K562 (cell line): Measurements from ENCODE around the gene NFKB2. TPM values are rescaled to one million over a fixed set of nuclear protein-coding genes. Genes with fewer than 3 reads are reported as not detected.

Experiments
- ATAC-seq: fragments of 200-7000 bp; cut with Tn5 transposase; 3 replicates; pipeline ENCODE4 v1.9.1; 2020; ENCODE audit warnings: moderate library complexity
- BruUV-seq: library from RNA; stranded (reverse); fragments of 400-500 nt; replicated peaks from 2 replicates; lab custom pipeline; 2021; lab: Mats Ljungman, UMichigan
- CTCF ChIA-PET: fragments of 300-600 bp; formaldehyde crosslinking; extraction: SDS; loops from one replicate; lab custom pipeline; 2021; ENCODE audit warnings: low intra/inter-chr PET ratio; lab: Yijun Ruan, JAX
- POLR2A ChIA-PET: fragments of 300-600, 350-650 bp; sonication (Branson Sonifier 250); formaldehyde crosslinking; extraction: SDS; loops from one replicate; lab custom pipeline; 2021; ENCODE audit warnings: antibody characterized with exemption, inconsistent platforms; lab: Yijun Ruan, JAX
- DNase-seq, 4 experiments: peaks; one replicate each; pipeline versions ENCODE4 v3.0.0 to v3.0.0-alpha.2; 2011 to 2018; ENCODE audit warnings: low spot score in 3 of 4, mixed read lengths in 3 of 4; ENCODE audit errors: extremely low read depth in 1 of 4
- FAIRE-seq: peaks from 2 replicates; lab custom pipeline; 2011; peaks lifted over from hg19 to GRCh38; lab: Jason Lieb, UNC
- H2AFZ ChIP-seq: 2 replicates; pipeline ENCODE4 v1.6.0; 2011; ENCODE audit warnings: low read depth, low read length, control low read depth, inconsistent platforms
- H3K27ac ChIP-seq: fragments of 200-600 bp; 3 replicates; pipeline ENCODE4 v1.8.0; 2011; ENCODE audit warnings: low read depth, mild to moderate bottlenecking, control low read depth, inconsistent platforms, low read length, moderate library complexity, mixed read lengths; ENCODE audit errors: extremely low read depth
- H3K27me3 ChIP-seq, 2 experiments: fragments of 300-600 bp in 1 of 2; 2 replicates in 1 of 2; 3 replicates in 1 of 2; pipeline versions ENCODE4 v1.6.0 to v1.8.0; 2011; ENCODE audit warnings: inconsistent platforms in 2 of 2, low read length in 2 of 2, mild to moderate bottlenecking in 1 of 2, mixed read lengths in 1 of 2, moderate library complexity in 1 of 2; ENCODE audit not compliant: control insufficient read depth in 2 of 2, insufficient read depth in 2 of 2
- H3K36me3 ChIP-seq: fragments of 300-600 bp; 3 replicates; pipeline ENCODE4 v1.8.0; 2011; ENCODE audit warnings: mild to moderate bottlenecking, low read length, inconsistent platforms; ENCODE audit not compliant: control insufficient read depth, insufficient read depth
- H3K4me1 ChIP-seq, 2 experiments: fragments of 200-600 bp in 1 of 2; replicated peaks in 1 of 2; 2 replicates in 1 of 2; 3 replicates in 1 of 2; pipeline versions ENCODE4 v1.5.1 to v1.8.0; 2011; ENCODE audit warnings: inconsistent platforms in 2 of 2, low read length in 2 of 2, mild to moderate bottlenecking in 1 of 2, mixed read lengths in 1 of 2, moderate library complexity in 1 of 2; ENCODE audit not compliant: control insufficient read depth in 2 of 2, insufficient read depth in 2 of 2
- H3K4me2 ChIP-seq: 2 replicates; pipeline ENCODE4 v1.6.1; 2011; ENCODE audit warnings: low read length, control low read depth, inconsistent platforms, mixed read lengths; ENCODE audit not compliant: insufficient read depth
- H3K4me3 ChIP-seq: fragments of 200-600 bp; sonication (generic), shearing (Covaris generic); 2 replicates; pipeline ENCODE4 v1.5.1; 2016; ENCODE audit warnings: control low read depth, inconsistent platforms
- H3K79me2 ChIP-seq: fragments of 200-600 bp; 3 replicates; pipeline ENCODE4 v1.8.0; 2011; ENCODE audit warnings: low read length, inconsistent platforms; ENCODE audit not compliant: control insufficient read depth, insufficient read depth
- H3K9ac ChIP-seq, 2 experiments: 2 replicates each; pipeline versions ENCODE4 v1.6.0 to v1.6.1; 2011; ENCODE audit warnings: low read depth in 2 of 2, low read length in 2 of 2, control low read depth in 1 of 2, inconsistent platforms in 1 of 2, mild to moderate bottlenecking in 1 of 2, mixed read lengths in 1 of 2; ENCODE audit not compliant: insufficient read depth in 1 of 2
- H3K9me1 ChIP-seq: one replicate; pipeline ENCODE4 v1.6.0; 2011; ENCODE audit warnings: inconsistent platforms, mild to moderate bottlenecking, low read length, moderate library complexity; ENCODE audit not compliant: control insufficient read depth, insufficient read depth
- H3K9me3 ChIP-seq: replicated peaks from 2 replicates; pipeline ENCODE4 v1.5.1; 2011; ENCODE audit warnings: low read depth, low read length, inconsistent platforms; ENCODE audit not compliant: control insufficient read depth, insufficient read depth
- H4K20me1 ChIP-seq: replicated peaks from 2 replicates; pipeline ENCODE4 v1.6.1; 2011; ENCODE audit warnings: low read length, inconsistent platforms, mixed read lengths; ENCODE audit not compliant: control insufficient read depth, insufficient read depth
- ELF4 ChIP-seq: fragments of 450-650 bp; formaldehyde crosslinking; IDR thresholded peaks from 2 replicates; pipeline ENCODE4 v1.4.0; 2022; ENCODE audit warnings: missing genetic modification characterization
- FOXM1 ChIP-seq, 2 experiments: fragments of 450-650 bp in 1 of 2; sonication (generic) in 1 of 2; formaldehyde crosslinking in 1 of 2; IDR thresholded peaks; 2 replicates each; pipeline versions ENCODE4 v1.6.1 to v1.9.0; 2017 to 2022; ENCODE audit warnings: low read depth in 2 of 2, mild to moderate bottlenecking in 2 of 2, missing genetic modification reagents in 1 of 2, moderate library complexity in 1 of 2
- HES1 ChIP-seq: fragments of 450-650 bp; IDR thresholded peaks from 2 replicates; pipeline ENCODE4 v1.6.1; 2016; ENCODE audit warnings: low read depth, mild to moderate bottlenecking, moderate library complexity
- ID3 ChIP-seq, 2 experiments: fragments of 250-450 bp in 1 of 2; fragments of 450-650 bp in 1 of 2; sonication (Bioruptor Pico) in 1 of 2; IDR thresholded peaks; 2 replicates each; pipeline versions ENCODE4 v1.6.1 to v1.8.0; 2016 to 2021; ENCODE audit warnings: mild to moderate bottlenecking in 2 of 2, moderate library complexity in 2 of 2, missing compliant biosample characterization in 1 of 2, missing genetic modification characterization in 1 of 2
- KLF13 ChIP-seq: fragments of 450-650 bp; IDR thresholded peaks from 2 replicates; pipeline ENCODE4 v1.6.1; 2016; ENCODE audit warnings: missing genetic modification characterization, low read depth, mild to moderate bottlenecking, missing compliant biosample characterization, moderate library complexity, borderline replicate concordance
- MAX ChIP-seq: sonication (generic); formaldehyde crosslinking; IDR thresholded peaks from 2 replicates; pipeline ENCODE4 v1.9.0; 2022; ENCODE audit warnings: mild to moderate bottlenecking, missing genetic modification reagents
- MYNN ChIP-seq, 2 experiments: sonication (generic); formaldehyde crosslinking in 1 of 2; IDR thresholded peaks; 2 replicates each; pipeline versions ENCODE4 v1.5.0 to v1.6.1; 2016 to 2020; ENCODE audit warnings: antibody characterized with exemption in 1 of 2, missing genetic modification reagents in 1 of 2
- NFIX ChIP-seq: fragments of 250-450 bp; sonication (Bioruptor Pico); IDR thresholded peaks from 2 replicates; pipeline ENCODE4 v1.4.0; 2020; ENCODE audit warnings: low read depth, mild to moderate bottlenecking, moderate library complexity
- RBM14 ChIP-seq: fragments of 200-400 bp; formaldehyde crosslinking; IDR thresholded peaks from 2 replicates; pipeline ENCODE4 v1.6.1; 2018; ENCODE audit warnings: low read depth, mild to moderate bottlenecking, low read length, moderate library complexity, borderline replicate concordance; ENCODE audit not compliant: insufficient read depth
- SPI1 ChIP-seq: IDR thresholded peaks from 2 replicates; pipeline ENCODE4 v1.6.1; 2011; ENCODE audit warnings: low read depth, low read length, control low read depth, borderline replicate concordance
- TFAP4 ChIP-seq: sonication (generic); formaldehyde crosslinking; IDR thresholded peaks from 2 replicates; pipeline ENCODE4 v1.8.0; 2022; ENCODE audit warnings: missing genetic modification reagents, mild to moderate bottlenecking, moderate library complexity, borderline replicate concordance
- ZKSCAN1 ChIP-seq: fragments of 150-350 bp; IDR thresholded peaks from 2 replicates; pipeline ENCODE4 v1.6.1; 2016; ENCODE audit warnings: low read depth, low read length
- ZNF551 ChIP-seq: fragments of 250-450 bp; sonication (Bioruptor Pico); IDR thresholded peaks from 2 replicates; pipeline ENCODE4 v1.5.0; 2021; ENCODE audit warnings: mild to moderate bottlenecking, moderate library complexity
- WGBS: fragments of 100-300 bp; shearing (Covaris generic); methylation state at CpG from one replicate; pipeline ENCODE4 v1.1.6; 2016; ENCODE audit warnings: low coverage, mixed read lengths; ENCODE audit not compliant: insufficient coverage; ENCODE audit errors: missing lambda C conversion rate; 5-methylcytosine and 5-hydroxymethylcytosine counted together
- in situ Hi-C: fragments of 300-500 bp; cut with MboI; formaldehyde crosslinking; loops from 4 replicates; pipeline ENCODE4 v1.15.0; 2018; ENCODE audit warnings: inconsistent platforms, mixed read lengths
- intact Hi-C: fragments of 100-400 bp; cut with micrococcal nuclease; formaldehyde crosslinking; loops from 2 replicates; pipeline ENCODE4 v1.14.2; 2022
- polyA plus RNA-seq, 8 experiments: library from polyadenylated mRNA; depleted of rRNA in 4 of 8; stranded (reverse) in 5 of 8; unstranded in 3 of 8; fragments of >200 nt; fragmentation: Nextera tagmentation in 2 of 8; fragmentation: Illumina TruSeq in 1 of 8; extraction: Ambion mirVana in 2 of 8; extraction: Trizol in 1 of 8; gene quantifications; 2 replicates each; pipeline versions ENCODE4 v1.2.1 to v1.2.3, GENCODE V29; 2011 to 2014; ENCODE audit warnings: inconsistent platforms in 1 of 8, missing spikeins in 1 of 8
- total RNA-seq, 7 experiments: library from RNA; depleted of rRNA in 6 of 7; stranded (reverse); fragments of >200 nt in 6 of 7; fragmentation: Illumina TruSeq in 2 of 7; extraction: Trizol in 2 of 7; gene quantifications; 2 replicates each; pipeline versions ENCODE4 v1.2.1 to v1.2.3, GENCODE V29; 2011 to 2021; ENCODE audit warnings: low replicate concordance in 1 of 7
- TF ChIP-seq, protein P1 (sequence below): sonication (generic); formaldehyde crosslinking; IDR thresholded peaks from 2 replicates; pipeline ENCODE4 v1.8.0; 2022; ENCODE audit warnings: mild to moderate bottlenecking, missing genetic modification reagents

NFKB2 gene
- total and polyA plus RNA-seq, 9 of the 15 experiments (the other 6 are each of a cell fraction or from before 2014, with no cell fraction given): 0.07 to 20.3 (median 7.9) TPM

DNA sequence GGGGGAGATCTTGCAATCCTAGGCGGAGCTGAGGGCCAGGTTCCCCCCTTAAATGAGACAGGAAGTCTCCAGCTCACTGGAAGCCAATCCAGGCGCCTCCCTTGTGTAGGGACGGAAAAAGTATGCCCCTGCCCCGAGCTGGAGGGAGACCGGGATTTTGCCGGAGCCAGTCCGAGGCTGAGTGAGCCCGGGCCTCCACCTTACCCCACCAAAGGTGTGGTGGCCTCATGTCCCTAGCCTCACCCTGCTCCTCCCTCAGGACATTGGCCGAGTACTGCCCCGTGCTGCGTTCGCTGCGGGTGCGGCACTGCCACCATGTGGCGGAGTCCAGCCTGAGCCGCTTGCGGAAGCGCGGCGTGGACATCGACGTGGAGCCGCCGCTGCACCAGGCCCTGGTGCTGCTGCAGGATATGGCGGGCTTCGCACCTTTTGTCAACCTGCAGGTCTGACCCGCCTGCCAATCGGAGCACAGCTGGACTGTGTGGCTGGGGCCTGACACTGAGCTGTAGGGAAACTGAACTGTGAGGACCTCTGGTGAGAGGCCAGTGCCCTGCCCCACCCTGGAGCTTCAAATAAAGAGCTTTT lies 27.1 kb downstream of the NFKB2 start (continued):
- TF ChIP-seq MAX (CRISPR knock-in tag) (peak; percentile 97), ZKSCAN1 (peak; percentile 72), TFAP4 (CRISPR knock-in tag) (peak; percentile 66; the same call in 1 of the 2 replicates), KLF13 (tag) (no peak)

- POLR2A ChIA-PET: interaction anchor here (0.6 to 5.3 kb wide), 7 partner anchors 8 to 56 kb away, joined by 3 to 34 read pairs (median 5); partner anchors contain the start of gene CUEDC2
- in situ Hi-C loops (no loop called here), intact Hi-C loops (loop anchor here (5.0 kb wide), 1 partner anchor 39 kb away; no protein-coding TSS in a partner anchor)
- Histone ChIP-seq H3K9ac (peak overlapping the region; percentile 65 to 96), H3K27ac (peak overlapping the region; percentile 80; the same call in 2 of the 3 replicates), H3K4me1 (peaks cover 12 to 50% of the 10 kb centered on the region in 2 experiments; a peak in 4 of 5 replicates), H4K20me1 (no peaks in the 10 kb centered on the region), H3K9me3 (no peaks in the 10 kb centered on the region), H3K4me2 (peak overlapping the region; percentile 74; the same call in 1 of the 2 replicates), H3K36me3 (peaks cover 17% of the 10 kb centered on the region; the same call in 2 of the 3 replicates), H3K27me3 (no peaks in the 10 kb centered on the region), H2AFZ (no peak overlapping the region), H3K4me3 (no peak overlapping the region), H3K79me2 (peaks cover 25% of the 10 kb centered on the region), H3K9me1 (no peaks in the 10 kb centered on the region)
- FAIRE-seq (no peak), ATAC-seq (no peak), DNase-seq (no peak)
- BruUV-seq: TSS peak; percentile 32
- WGBS: 77% methylated on average over 6 of the region's 13 CpGs
- CTCF ChIA-PET: interaction anchor here (0.6 to 1.1 kb wide), 2 partner anchors 30 to 162 kb away, joined by 3 to 4 read pairs; no protein-coding TSS in a partner anchor
- TF ChIP-seq NFIX (CRISPR knock-in tag) (no peak), FOXM1 (IDR thresholded peaks at IDR 0.05; ENCODE audit: low read depth) (no peak), FOXM1 (CRISPR knock-in tag; IDR thresholded peaks at IDR 0.05; ENCODE audit: low read depth) (no peak), MYNN (IDR thresholded peaks at IDR 0.05) (no peak), MYNN (CRISPR knock-in tag; IDR thresholded peaks at IDR 0.05) (no peak), ZNF551 (CRISPR knock-in tag) (no peak), HES1 (no peak), RBM14 (no peak), ID3 (CRISPR knock-in tag; IDR thresholded peaks at IDR 0.05) (no peak), ID3 (tag; IDR thresholded peaks at IDR 0.05) (no peak), ELF4 (CRISPR knock-in tag) (no peak), SPI1 (no peak)
- TF ChIP-seq, protein P1, sequence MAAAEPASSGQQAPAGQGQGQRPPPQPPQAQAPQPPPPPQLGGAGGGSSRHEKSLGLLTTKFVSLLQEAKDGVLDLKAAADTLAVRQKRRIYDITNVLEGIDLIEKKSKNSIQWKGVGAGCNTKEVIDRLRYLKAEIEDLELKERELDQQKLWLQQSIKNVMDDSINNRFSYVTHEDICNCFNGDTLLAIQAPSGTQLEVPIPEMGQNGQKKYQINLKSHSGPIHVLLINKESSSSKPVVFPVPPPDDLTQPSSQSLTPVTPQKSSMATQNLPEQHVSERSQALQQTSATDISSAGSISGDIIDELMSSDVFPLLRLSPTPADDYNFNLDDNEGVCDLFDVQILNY: no peak
These were observed 28.0 kb downstream of the NFKB2 start for GRCh38 chr10:102423372-102423968.
